HepG2 (cell line): ENCODE measurements around the gene AHSP. TPM values are rescaled to one million over a fixed set of nuclear protein-coding genes. Genes with fewer than 3 reads are reported as not detected.

Experiments used
- GABPA ChIP-seq, 2 experiments: IDR thresholded peaks; 2 replicates each; pipeline ENCODE4 v1.6.1; 2011 to 2016; ENCODE audit warnings: low read depth in 2 of 2, low read length in 1 of 2, missing biosample characterization in 1 of 2, missing genetic modification characterization in 1 of 2
- GATAD2A ChIP-seq: IDR thresholded peaks from 2 replicates; pipeline ENCODE4 v1.6.1; 2016
- GZF1 ChIP-seq: sonication (generic); formaldehyde crosslinking; IDR thresholded peaks from 2 replicates; pipeline ENCODE4 v1.5.1; 2020; ENCODE audit warnings: mild to moderate bottlenecking, missing genetic modification reagents
- MED1 ChIP-seq: sonication (generic); formaldehyde crosslinking; IDR thresholded peaks from 2 replicates; pipeline ENCODE4 v1.4.0; 2020; ENCODE audit warnings: missing genetic modification reagents
- NONO ChIP-seq, 2 experiments: fragments of 450-650 bp in 1 of 2; sonication (generic) in 1 of 2; formaldehyde crosslinking in 1 of 2; IDR thresholded peaks in 1 of 2; conservative IDR thresholded peaks in 1 of 2; 2 replicates each; pipeline versions ENCODE4 v1.6.1 to v1.8.0; 2017 to 2022; ENCODE audit warnings: mild to moderate bottlenecking in 1 of 2, missing genetic modification reagents in 1 of 2, moderate library complexity in 1 of 2
- NR2F1 ChIP-seq, 2 experiments: fragments of 450-650 bp in 1 of 2; formaldehyde crosslinking in 1 of 2; IDR thresholded peaks; 2 replicates each; pipeline versions ENCODE4 v1.5.0 to v1.6.1; 2016 to 2020; ENCODE audit warnings: mild to moderate bottlenecking in 1 of 2, missing compliant biosample characterization in 1 of 2, missing genetic modification reagents in 1 of 2, moderate library complexity in 1 of 2
- SIN3A ChIP-seq: IDR thresholded peaks from 2 replicates; pipeline ENCODE4 v1.6.1; 2011; ENCODE audit warnings: low read depth, mild to moderate bottlenecking, control low read depth, low read length, borderline replicate concordance
- SMC3 ChIP-seq: IDR thresholded peaks from 2 replicates; pipeline ENCODE4 v1.6.1; 2011; ENCODE audit warnings: low read length, improper control_type of control experiment
- SOX13 ChIP-seq, 3 experiments: fragments of 450-650 bp in 1 of 3; sonication (generic) in 1 of 3; formaldehyde crosslinking in 1 of 3; IDR thresholded peaks in 2 of 3; conservative IDR thresholded peaks in 1 of 3; 2 replicates each; pipeline versions ENCODE4 v1.5.0 to v1.6.1; 2016 to 2020; ENCODE audit warnings: antibody characterized with exemption in 1 of 3, mild to moderate bottlenecking in 1 of 3, missing compliant biosample characterization in 1 of 3, missing genetic modification reagents in 1 of 3, moderate library complexity in 1 of 3
- SOX5 ChIP-seq: IDR thresholded peaks from 2 replicates; pipeline ENCODE4 v1.6.1; 2016; ENCODE audit warnings: borderline replicate concordance
- ZNF121 ChIP-seq: sonication (generic); formaldehyde crosslinking; IDR thresholded peaks from 2 replicates; pipeline ENCODE4 v1.5.0; 2020; ENCODE audit warnings: mild to moderate bottlenecking, missing genetic modification reagents
- ZNF460 ChIP-seq: sonication (generic); formaldehyde crosslinking; IDR thresholded peaks from 2 replicates; pipeline ENCODE4 v1.5.1; 2020; ENCODE audit warnings: missing genetic modification reagents, mild to moderate bottlenecking, borderline replicate concordance
- ZNF703 ChIP-seq: sonication (generic); formaldehyde crosslinking; IDR thresholded peaks from 2 replicates; pipeline ENCODE4 v1.5.1; 2020; ENCODE audit warnings: missing genetic modification reagents, mild to moderate bottlenecking, moderate library complexity, borderline replicate concordance
- polyA plus RNA-seq, 8 experiments: library from polyadenylated mRNA; depleted of rRNA in 3 of 8; stranded (reverse) in 7 of 8; unstranded in 1 of 8; fragments of >200 nt; fragmentation: Illumina TruSeq in 4 of 8; extraction: Trizol in 4 of 8; gene quantifications; 2 replicates each; pipeline versions ENCODE4 v1.2.1 to v1.2.3, GENCODE V29; 2011 to 2016; ENCODE audit warnings: low read depth in 4 of 8, missing spikeins in 1 of 8, mixed read lengths in 1 of 8; ENCODE audit not compliant: insufficient read depth in 1 of 8
- total RNA-seq, 5 experiments: library from RNA; depleted of rRNA; stranded (reverse); fragments of >200 nt; fragmentation: Illumina TruSeq; extraction: Trizol; gene quantifications; 2 replicates each; pipeline ENCODE4 v1.2.3, GENCODE V29; 2016; ENCODE audit warnings: low read depth in 1 of 5
- TF ChIP-seq, protein P1 (sequence below), 2 experiments: sonication (generic) in 1 of 2; formaldehyde crosslinking in 1 of 2; IDR thresholded peaks; 2 replicates each; pipeline versions ENCODE4 v1.6.1 to v1.9.0; 2014 to 2022; ENCODE audit warnings: antibody characterized with exemption in 1 of 2, borderline replicate concordance in 1 of 2, inconsistent platforms in 1 of 2, low read depth in 1 of 2, missing genetic modification reagents in 1 of 2
- TF ChIP-seq, protein P2 (sequence below): IDR thresholded peaks from 2 replicates; pipeline ENCODE4 v1.6.1; 2012; ENCODE audit warnings: low read depth, low read length, improper control_type of control experiment

Gene AHSP
- total and polyA plus RNA-seq, 2 of the 13 experiments (the other 11 are each of a cell fraction or from before 2014, with no cell fraction given) = not detected

DNA sequence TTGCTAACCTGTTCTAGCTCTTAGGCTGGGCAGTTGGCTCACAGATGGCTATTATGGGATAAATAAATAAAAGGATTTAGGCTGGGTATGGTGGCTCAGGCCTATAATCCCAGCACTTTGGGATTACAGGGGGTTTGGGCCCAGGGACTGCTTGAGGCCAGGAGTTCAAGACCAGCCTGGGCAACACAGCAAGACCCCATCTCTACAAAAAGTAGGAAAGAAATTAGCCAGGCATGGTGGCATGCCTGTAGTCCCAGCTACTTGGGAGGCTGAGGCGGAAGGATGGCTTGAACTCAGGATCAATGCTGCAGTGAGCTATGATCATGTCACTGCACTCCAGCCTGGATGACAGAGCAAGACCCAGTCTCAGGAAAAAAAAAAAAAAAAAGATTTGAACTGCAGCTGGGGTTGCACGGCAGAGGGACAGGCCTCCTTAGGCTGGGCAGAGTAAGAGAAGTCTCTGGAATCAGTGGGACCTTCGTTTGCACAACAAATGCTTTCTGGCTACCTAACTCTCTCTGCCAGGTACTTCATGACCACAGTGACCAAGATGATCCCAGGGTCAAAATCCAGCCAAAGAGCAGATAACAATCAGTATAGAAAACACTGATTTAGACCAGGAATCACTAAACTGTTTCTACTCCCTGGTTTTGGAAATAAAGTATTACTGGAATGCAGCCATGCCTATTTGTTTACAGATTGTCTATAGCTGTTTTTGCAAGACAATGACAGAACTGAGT, 26.3 kb upstream of the AHSP start (continued):
- 0 out of 4 replicates have a peak, but pooled peaks of 1 of the 2 experiments have one; percentile 24 for TF ChIP-seq NR2F1 (CRISPR knock-in tag; IDR thresholded peaks at IDR 0.05)
- 0 out of 2 replicates have a peak, but pooled peaks have one; percentile 38 for TF ChIP-seq GATAD2A
- no peak for TF ChIP-seq GABPA (IDR thresholded peaks at IDR 0.05; ENCODE audit: low read depth, low read length)
- 0 out of 2 replicates have a peak, but pooled peaks have one; percentile 9 for TF ChIP-seq GABPA (CRISPR knock-in tag; IDR thresholded peaks at IDR 0.05; ENCODE audit: low read depth)
- peak; percentile 88 for TF ChIP-seq ZNF121 (CRISPR knock-in tag)
- TF ChIP-seq NONO (IDR thresholded peaks at IDR 0.05) = no peak
- TF ChIP-seq NONO (CRISPR knock-in tag; conservative IDR thresholded peaks at IDR 0.05) = peak; percentile 30; the same call in 1 of the 2 replicates
- TF ChIP-seq SOX13 (IDR thresholded peaks at IDR 0.05) = no peak
- peak in 1 of 2 experiments; percentile 34; a peak in 1 of 4 replicates for TF ChIP-seq SOX13 (CRISPR knock-in tag; conservative IDR thresholded peaks at IDR 0.05 in 1 of 2, IDR thresholded peaks at IDR 0.05 in 1 of 2)
- TF ChIP-seq, protein P1, sequence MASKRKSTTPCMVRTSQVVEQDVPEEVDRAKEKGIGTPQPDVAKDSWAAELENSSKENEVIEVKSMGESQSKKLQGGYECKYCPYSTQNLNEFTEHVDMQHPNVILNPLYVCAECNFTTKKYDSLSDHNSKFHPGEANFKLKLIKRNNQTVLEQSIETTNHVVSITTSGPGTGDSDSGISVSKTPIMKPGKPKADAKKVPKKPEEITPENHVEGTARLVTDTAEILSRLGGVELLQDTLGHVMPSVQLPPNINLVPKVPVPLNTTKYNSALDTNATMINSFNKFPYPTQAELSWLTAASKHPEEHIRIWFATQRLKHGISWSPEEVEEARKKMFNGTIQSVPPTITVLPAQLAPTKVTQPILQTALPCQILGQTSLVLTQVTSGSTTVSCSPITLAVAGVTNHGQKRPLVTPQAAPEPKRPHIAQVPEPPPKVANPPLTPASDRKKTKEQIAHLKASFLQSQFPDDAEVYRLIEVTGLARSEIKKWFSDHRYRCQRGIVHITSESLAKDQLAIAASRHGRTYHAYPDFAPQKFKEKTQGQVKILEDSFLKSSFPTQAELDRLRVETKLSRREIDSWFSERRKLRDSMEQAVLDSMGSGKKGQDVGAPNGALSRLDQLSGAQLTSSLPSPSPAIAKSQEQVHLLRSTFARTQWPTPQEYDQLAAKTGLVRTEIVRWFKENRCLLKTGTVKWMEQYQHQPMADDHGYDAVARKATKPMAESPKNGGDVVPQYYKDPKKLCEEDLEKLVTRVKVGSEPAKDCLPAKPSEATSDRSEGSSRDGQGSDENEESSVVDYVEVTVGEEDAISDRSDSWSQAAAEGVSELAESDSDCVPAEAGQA (IDR thresholded peaks at IDR 0.05; ENCODE audit: low read depth) = no peak
- TF ChIP-seq, protein P1 (CRISPR knock-in tag; IDR thresholded peaks at IDR 0.05; ENCODE audit: borderline replicate concordance) = no peak
- TF ChIP-seq, protein P2, sequence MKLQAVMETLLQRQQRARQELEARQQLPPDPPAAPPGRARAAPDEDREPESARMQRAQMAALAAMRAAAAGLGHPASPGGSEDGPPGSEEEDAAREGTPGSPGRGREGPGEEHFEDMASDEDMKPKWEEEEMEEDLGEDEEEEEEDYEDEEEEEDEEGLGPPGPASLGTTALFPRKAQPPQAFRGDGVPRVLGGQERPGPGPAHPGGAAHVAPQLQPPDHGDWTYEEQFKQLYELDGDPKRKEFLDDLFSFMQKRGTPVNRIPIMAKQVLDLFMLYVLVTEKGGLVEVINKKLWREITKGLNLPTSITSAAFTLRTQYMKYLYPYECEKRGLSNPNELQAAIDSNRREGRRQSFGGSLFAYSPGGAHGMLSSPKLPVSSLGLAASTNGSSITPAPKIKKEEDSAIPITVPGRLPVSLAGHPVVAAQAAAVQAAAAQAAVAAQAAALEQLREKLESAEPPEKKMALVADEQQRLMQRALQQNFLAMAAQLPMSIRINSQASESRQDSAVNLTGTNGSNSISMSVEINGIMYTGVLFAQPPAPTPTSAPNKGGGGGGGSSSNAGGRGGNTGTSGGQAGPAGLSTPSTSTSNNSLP = 0 out of 2 replicates have a peak, but pooled peaks have one; percentile 62
- TF ChIP-seq SMC3 = 0 out of 2 replicates have a peak, but pooled peaks have one; percentile 2
- peak; percentile 24; the same call in 1 of the 2 replicates for TF ChIP-seq MED1 (CRISPR knock-in tag)
- TF ChIP-seq SOX5 (CRISPR knock-in tag) = peak; percentile 56; the same call in 1 of the 2 replicates
- no peak for TF ChIP-seq ZNF703 (CRISPR knock-in tag)
- TF ChIP-seq SIN3A = 0 out of 2 replicates have a peak, but pooled peaks have one; percentile 16
- 0 out of 2 replicates have a peak, but pooled peaks have one; percentile 36 for TF ChIP-seq GZF1
- TF ChIP-seq ZNF460 (CRISPR knock-in tag) = no peak
